Upper lobe of right lung (tissue), 1 donor: ENCODE data around the gene PERCC1. TPM values are rescaled to one million over a fixed set of nuclear protein-coding genes. Genes with fewer than 3 reads are reported as not detected.

Experiments
- ATAC-seq: fragments of 200-7000 bp; cut with Tn5 transposase; one replicate; pipeline ENCODE4 v1.9.1; 2020; ENCODE audit warnings: mild to moderate bottlenecking, moderate library complexity
- DNase-seq: peaks from one replicate; pipeline ENCODE4 v3.0.0-alpha.2; 2020
- H3K27ac ChIP-seq: fragments of 200-600 bp; one replicate; pipeline ENCODE4 v1.8.0; 2022
- H3K27me3 ChIP-seq: fragments of 200-600 bp; one replicate; pipeline ENCODE4 v1.8.0; 2022; ENCODE audit warnings: mild to moderate bottlenecking
- H3K36me3 ChIP-seq: fragments of 200-600 bp; one replicate; pipeline ENCODE4 v1.8.0; 2022
- H3K4me1 ChIP-seq: fragments of 200-600 bp; one replicate; pipeline ENCODE4 v1.8.0; 2022
- H3K4me3 ChIP-seq: fragments of 200-600 bp; one replicate; pipeline ENCODE4 v1.8.0; 2022; ENCODE audit warnings: mild to moderate bottlenecking
- H3K9me3 ChIP-seq: fragments of 200-600 bp; one replicate; pipeline ENCODE4 v1.8.0; 2022
- intact Hi-C: fragments of 100-400 bp; cut with DNase I; formaldehyde crosslinking; loops from one replicate; pipeline ENCODE4 v1.11.0; 2022
- total RNA-seq: library from RNA; stranded (reverse); fragmentation: NEBNext Ultra II Directional; extraction: Animal tissue kit (Norgen Biotek cat#: 25700); gene quantifications from one replicate; pipeline ENCODE4 v1.2.1, GENCODE V29; 2021
- TF ChIP-seq, protein P1 (sequence below): fragments of 200-600 bp; IDR thresholded peaks from one replicate; pipeline ENCODE4 v1.8.0; 2022; ENCODE audit warnings: antibody characterized with exemption
- donor health status: DM: no; HTN: yes; CAD: no; lungs with severe emphysema.

Gene PERCC1
- total RNA-seq, 1 donor from 2014 or later = not detected

- DNase-seq (no peak), ATAC-seq (no peak)
- TF ChIP-seq, protein P1, sequence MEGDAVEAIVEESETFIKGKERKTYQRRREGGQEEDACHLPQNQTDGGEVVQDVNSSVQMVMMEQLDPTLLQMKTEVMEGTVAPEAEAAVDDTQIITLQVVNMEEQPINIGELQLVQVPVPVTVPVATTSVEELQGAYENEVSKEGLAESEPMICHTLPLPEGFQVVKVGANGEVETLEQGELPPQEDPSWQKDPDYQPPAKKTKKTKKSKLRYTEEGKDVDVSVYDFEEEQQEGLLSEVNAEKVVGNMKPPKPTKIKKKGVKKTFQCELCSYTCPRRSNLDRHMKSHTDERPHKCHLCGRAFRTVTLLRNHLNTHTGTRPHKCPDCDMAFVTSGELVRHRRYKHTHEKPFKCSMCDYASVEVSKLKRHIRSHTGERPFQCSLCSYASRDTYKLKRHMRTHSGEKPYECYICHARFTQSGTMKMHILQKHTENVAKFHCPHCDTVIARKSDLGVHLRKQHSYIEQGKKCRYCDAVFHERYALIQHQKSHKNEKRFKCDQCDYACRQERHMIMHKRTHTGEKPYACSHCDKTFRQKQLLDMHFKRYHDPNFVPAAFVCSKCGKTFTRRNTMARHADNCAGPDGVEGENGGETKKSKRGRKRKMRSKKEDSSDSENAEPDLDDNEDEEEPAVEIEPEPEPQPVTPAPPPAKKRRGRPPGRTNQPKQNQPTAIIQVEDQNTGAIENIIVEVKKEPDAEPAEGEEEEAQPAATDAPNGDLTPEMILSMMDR = no peak
- peak overlapping the region; percentile 29 for H3K4me3 ChIP-seq
- H3K27me3 ChIP-seq = no peaks in the 10 kb centered on the region
- no peak overlapping the region for H3K27ac ChIP-seq
- H3K9me3 ChIP-seq = no peaks in the 10 kb centered on the region
- no peaks in the 10 kb centered on the region for H3K4me1 ChIP-seq
- intact Hi-C loops = no loop called here
- no peaks in the 10 kb centered on the region for H3K36me3 ChIP-seq
Observed at GRCh38 chr16:1432388-1433262, 1.7 kb downstream of the PERCC1 start.

DNA sequence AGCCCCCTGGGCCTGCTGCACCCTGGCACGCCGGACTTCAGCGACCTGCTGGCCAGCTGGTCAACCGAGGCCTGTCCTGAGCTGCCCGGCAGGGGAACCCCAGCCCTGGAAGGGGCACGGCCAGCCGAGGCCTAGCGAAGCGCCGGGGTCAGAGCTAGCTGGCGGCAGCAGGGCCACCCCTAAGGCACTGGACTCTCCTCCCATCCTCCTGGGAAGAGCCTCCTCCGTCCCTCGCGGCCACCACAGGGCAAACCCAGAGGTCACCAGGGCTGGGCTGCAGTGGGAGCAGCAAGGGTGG lies 2.3 kb downstream of the PERCC1 start:
- TF ChIP-seq, protein P1 = no peak

GRCh38 chr16:1433756-1434155 lies 2.9 kb downstream of the PERCC1 start:
- Histone ChIP-seq H3K36me3 (no peaks in the 10 kb centered on the region), H3K4me1 (no peaks in the 10 kb centered on the region), H3K9me3 (no peaks in the 10 kb centered on the region), H3K27ac (no peak overlapping the region), H3K4me3 (no peak overlapping the region), H3K27me3 (no peaks in the 10 kb centered on the region)
- no peak for ATAC-seq
- TF ChIP-seq, protein P1 = no peak
- DNase-seq = no peak
- intact Hi-C loops = no loop called here

More for the DNA sequence above, 2.3 kb downstream of the PERCC1 start:
- Histone ChIP-seq H3K9me3 (no peaks in the 10 kb centered on the region), H3K36me3 (no peaks in the 10 kb centered on the region), H3K27me3 (no peaks in the 10 kb centered on the region), H3K4me1 (no peaks in the 10 kb centered on the region), H3K27ac (no peak overlapping the region), H3K4me3 (peak overlapping the region; percentile 29)
- DNase-seq = no peak
- intact Hi-C loops = no loop called here
- no peak for ATAC-seq

GRCh38 chr16:1434644-1435592 lies 4.0 kb downstream of the PERCC1 start:
- no peak for DNase-seq
- intact Hi-C loops = no loop called here

DNA sequence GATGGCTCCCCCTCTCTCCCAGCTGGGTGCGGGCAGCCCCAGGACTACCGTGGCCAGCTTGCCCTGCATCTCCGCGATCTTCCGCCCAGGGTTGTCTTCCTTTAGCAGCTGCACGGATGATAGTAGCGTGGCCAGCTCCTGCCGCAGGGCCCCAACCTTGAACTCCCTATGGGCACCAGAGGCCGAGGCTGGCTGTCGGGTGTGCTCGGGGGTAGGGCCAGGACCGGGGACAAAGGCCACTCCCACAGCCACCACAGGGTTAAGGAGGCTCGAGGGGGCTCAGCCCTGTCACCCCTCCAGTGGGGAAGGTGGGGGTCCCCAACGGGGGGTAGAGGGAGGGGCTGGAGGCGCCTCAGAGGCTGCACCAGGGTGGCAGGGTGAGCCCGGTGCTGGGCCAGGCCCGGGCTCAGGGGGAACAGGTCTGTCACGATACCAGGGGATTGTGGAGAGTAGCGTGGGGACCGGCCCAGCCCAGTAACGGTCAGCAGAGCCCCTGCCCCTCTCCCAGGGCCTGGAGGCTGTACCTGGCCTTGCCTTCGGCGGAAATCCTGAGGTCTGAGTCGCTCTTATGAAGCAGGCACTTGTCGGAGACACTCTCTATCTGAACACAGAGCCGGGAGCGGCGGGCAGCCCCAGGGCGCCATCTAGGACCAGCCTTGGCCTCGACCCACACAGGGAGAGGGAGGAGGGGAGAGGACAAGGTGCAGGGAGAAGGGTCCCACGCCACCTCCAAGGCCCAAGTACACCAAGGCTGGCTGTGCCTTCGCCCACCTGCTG lies 5.2 kb downstream of the PERCC1 start:
- no peak overlapping the region for H3K27ac ChIP-seq
- TF ChIP-seq, protein P1 = no peak
- intact Hi-C loops = no loop called here
- ATAC-seq (no peak), DNase-seq (no peak)
- no peak overlapping the region for H3K4me3 ChIP-seq
- no peaks in the 10 kb centered on the region for H3K9me3 ChIP-seq
- H3K36me3 ChIP-seq = no peaks in the 10 kb centered on the region
- H3K4me1 ChIP-seq = no peaks in the 10 kb centered on the region
- no peaks in the 10 kb centered on the region for H3K27me3 ChIP-seq

More at GRCh38 chr16:1434644-1435592, 4.0 kb downstream of the PERCC1 start:
- Histone ChIP-seq H3K4me3 (no peak overlapping the region), H3K27ac (no peak overlapping the region), H3K36me3 (no peaks in the 10 kb centered on the region), H3K27me3 (no peaks in the 10 kb centered on the region), H3K9me3 (no peaks in the 10 kb centered on the region), H3K4me1 (no peaks in the 10 kb centered on the region)
- TF ChIP-seq, protein P1 = no peak
- no peak for ATAC-seq
